Head of caudate nucleus (tissue), 42 donors: ENCODE measurements around the gene ZNF568.

Experiments
- DNase-seq, 42 donors: peaks; one replicate each; pipeline versions ENCODE4 v3.0.0 to v3.0.0-alpha.2; 2020 to 2021; ENCODE audit warnings: mixed read lengths in 7 of 42
- intact Hi-C: fragments of 100-400 bp; cut with DNase I; formaldehyde crosslinking; loops from one replicate; pipeline ENCODE4 v1.15.0; 2022

The ZNF568 gene

GRCh38 chr19:36915992-36916830 is at the start of gene ZNF568, which contains the start of gene ZNF829:
ZNF568 (plus strand) TSS chr19:36916332; CDS start chr19:36922771, 6,439 bp downstream.
ZNF829 (minus strand) TSS chr19:36916291; CDS start chr19:36915167, 1,124 bp downstream.
- DNase-seq, result peak; percentile 88 to 97 (median 94)
- intact Hi-C loops, result loop anchor here (5.0 kb wide), 1 partner anchor 64 kb away; the partner anchor contains the start of gene ZNF345

DNA sequence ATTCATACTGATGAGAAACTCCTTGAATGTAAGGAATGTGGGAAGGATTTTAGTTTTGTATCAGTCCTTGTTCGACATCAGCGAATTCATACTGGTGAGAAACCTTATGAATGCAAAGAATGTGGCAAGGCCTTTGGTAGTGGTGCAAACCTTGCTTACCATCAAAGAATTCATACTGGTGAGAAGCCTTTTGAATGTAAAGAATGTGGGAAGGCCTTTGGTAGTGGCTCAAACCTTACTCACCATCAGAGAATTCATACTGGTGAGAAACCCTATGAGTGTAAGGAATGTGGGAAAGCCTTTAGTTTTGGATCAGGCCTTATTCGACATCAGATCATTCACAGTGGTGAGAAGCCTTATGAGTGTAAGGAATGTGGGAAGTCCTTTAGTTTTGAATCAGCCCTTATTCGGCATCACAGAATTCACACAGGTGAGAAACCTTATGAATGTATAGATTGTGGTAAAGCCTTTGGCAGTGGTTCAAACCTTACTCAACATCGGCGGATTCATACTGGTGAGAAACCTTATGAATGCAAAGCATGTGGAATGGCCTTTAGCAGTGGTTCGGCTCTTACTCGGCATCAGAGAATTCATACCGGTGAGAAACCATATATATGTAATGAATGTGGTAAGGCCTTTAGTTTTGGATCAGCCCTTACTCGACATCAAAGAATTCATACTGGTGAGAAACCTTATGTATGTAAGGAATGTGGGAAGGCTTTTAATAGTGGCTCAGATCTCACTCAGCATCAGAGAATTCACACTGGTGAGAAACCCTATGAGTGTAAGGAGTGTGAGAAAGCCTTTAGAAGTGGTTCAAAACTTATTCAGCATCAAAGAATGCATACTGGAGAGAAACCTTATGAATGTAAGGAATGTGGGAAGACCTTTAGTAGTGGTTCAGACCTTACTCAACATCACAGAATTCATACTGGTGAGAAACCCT is 38.9 kb upstream of the ZNF568 start:
- DNase-seq, result no peak
- intact Hi-C loops, result no loop called here

DNA sequence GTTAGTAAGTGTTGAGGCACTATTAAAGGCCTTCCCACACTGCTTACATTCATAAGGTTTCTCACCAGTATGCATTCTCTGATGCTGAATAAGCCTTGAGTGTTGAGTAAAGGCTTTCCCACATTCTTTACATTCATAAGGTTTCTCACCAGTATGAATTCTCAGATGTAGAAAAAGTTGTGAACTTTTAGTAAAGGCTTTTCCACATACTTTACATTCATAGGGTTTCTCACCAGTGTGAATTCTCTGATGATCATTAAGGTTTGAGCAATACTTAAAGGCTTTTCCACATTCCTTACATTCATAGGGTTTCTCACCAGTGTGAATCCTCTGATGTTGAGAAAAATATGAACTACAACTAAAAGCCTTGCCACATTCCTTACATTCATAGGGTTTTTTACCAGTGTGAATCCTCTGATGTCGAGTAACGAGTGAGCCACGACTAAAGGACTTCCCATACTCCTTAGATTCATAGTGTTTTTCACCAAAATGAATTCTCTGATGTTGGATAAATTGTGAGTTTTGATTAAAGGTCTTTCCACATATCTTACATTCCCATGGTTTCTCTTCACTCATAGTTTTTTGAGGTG is 24.3 kb upstream of the ZNF568 start:
- no peak for DNase-seq
- intact Hi-C loops, result no loop called here

DNA sequence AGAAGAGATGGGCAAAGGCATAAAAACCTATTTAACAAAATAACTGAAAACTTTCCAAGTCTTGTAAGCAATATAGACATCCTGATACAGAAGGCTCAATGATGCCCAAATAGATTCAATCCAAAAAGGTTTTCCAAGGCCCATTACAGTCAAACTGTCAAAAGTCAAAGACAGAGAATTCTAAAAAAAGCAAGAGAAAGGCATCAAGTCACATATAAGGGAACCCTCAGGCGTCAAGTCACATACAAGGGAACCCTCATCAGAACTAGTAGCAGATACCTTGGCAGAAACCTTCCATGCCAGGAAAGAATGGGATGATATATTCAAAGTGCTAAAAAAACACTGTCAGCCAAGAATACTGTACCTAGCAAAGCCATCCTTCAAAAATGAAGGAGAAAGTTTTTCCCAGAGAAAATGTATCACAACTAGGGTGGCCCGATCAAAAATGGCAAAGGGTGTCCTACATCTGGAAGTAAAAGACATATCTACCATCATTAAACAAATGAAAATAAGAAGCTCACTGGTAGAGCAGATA is 21.2 kb upstream of the ZNF568 start:
- no peak for DNase-seq
- intact Hi-C loops, result no loop called here

- intact Hi-C loops, result no loop called here
Measured at GRCh38 chr19:36898422-36898821, 17.7 kb upstream of the ZNF568 start.

DNA sequence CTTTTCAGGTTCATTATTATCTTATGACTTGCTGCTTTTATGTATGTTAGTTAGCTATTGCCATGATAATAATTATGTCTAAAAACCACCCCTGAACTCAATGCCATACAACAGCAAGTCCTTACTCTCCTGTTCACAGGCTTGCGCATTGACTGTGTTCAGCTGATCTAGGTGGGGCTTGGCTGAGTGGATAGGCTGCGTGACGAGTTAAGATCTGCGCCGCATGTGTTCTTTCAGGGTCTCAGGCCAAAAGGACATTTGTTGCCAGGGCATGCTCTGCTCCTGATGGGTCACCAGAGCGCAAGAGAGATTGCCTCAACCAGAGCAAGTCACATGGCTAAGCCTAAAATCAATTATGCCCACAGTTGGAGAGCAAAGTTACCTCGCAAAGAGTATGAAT is 859 bp downstream of the ZNF568 start:
- intact Hi-C loops, result loop anchor here (5.0 kb wide), 1 partner anchor 65 kb away; the partner anchor contains the start of gene ZNF345
- DNase-seq, result peak in 37 of 42 donors; percentile 9 to 73 (median 42)

More at GRCh38 chr19:36898422-36898821, 17.7 kb upstream of the ZNF568 start:
- DNase-seq, result no peak

DNA sequence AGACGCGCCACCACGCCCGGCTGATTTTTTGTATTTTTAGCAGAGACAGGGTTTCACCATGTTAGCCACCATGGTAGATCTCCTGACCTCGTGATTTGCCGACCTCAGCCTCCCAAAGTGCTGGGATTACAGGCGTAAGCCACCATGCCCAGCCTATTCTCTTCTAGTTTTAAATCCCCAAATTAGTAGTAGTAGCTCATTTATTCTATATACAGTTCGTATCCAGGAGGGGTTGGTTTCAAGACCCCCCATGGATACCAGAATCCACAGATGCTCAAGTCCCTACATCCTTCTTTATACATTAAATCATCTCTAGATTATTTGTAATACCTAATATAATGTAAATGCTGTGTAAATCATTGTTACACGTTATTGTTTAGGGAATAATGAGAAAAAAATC is 2.0 kb downstream of the ZNF568 start:
- no peak for DNase-seq
- intact Hi-C loops, result loop anchor here (5.0 kb wide), 1 partner anchor 66 kb away; the partner anchor contains the start of gene ZNF345

GRCh38 chr19:36931684-36932083 is 15.6 kb downstream of the ZNF568 start:
- intact Hi-C loops, result no loop called here
- no peak for DNase-seq

- no peak for DNase-seq
- intact Hi-C loops, result no loop called here
Measured at GRCh38 chr19:36939153-36939552, 23.0 kb downstream of the ZNF568 start.

- no peak for DNase-seq
- intact Hi-C loops, result no loop called here
Measured at GRCh38 chr19:36950335-36951119, 34.4 kb downstream of the ZNF568 start.

GRCh38 chr19:36962346-36962745 is 46.2 kb downstream of the ZNF568 start:
- no peak for DNase-seq
- intact Hi-C loops, result no loop called here

- DNase-seq, result no peak
- intact Hi-C loops, result no loop called here
Measured at GRCh38 chr19:36963280-36963679, 47.1 kb downstream of the ZNF568 start.

DNA sequence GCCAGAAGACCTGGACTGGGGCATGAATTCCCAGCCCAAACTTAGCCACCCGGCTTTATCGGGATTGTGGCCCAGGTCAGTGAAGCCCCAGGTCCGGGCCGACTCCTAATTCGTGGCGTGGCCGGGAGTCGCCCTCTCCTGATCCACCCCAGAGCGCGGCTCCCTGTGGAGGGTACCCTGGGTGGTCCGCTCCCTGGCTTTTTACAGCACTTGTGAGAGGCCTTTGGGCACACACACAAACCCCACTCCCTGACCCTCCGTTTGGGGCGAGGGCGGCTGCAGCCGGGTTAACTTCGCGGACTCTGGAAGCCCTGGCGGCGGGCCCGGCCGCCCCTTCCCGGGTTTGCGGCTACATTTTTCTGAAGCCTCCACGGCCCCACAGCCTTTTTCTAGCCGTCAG is 56.4 kb downstream of the ZNF568 start:
- intact Hi-C loops, result loop anchor here (5.0 kb wide), 1 partner anchor 400 kb away; the partner anchor contains the start of gene ZNF527
- peak in 11 of 42 donors; percentile 2 to 44 (median 27) for DNase-seq

GRCh38 chr19:36973021-36973843 is 57.1 kb downstream of the ZNF568 start:
- DNase-seq, result peak; percentile 79 to 95 (median 89)
- intact Hi-C loops, result loop anchor here (5.0 kb wide), 1 partner anchor 399 kb away; the partner anchor contains the start of gene ZNF527

- DNase-seq, result no peak
- intact Hi-C loops, result loop anchor here (5.0 kb wide), 1 partner anchor 398 kb away; the partner anchor contains the start of gene ZNF527
Measured at GRCh38 chr19:36973844-36974195, 57.7 kb downstream of the ZNF568 start.

DNA sequence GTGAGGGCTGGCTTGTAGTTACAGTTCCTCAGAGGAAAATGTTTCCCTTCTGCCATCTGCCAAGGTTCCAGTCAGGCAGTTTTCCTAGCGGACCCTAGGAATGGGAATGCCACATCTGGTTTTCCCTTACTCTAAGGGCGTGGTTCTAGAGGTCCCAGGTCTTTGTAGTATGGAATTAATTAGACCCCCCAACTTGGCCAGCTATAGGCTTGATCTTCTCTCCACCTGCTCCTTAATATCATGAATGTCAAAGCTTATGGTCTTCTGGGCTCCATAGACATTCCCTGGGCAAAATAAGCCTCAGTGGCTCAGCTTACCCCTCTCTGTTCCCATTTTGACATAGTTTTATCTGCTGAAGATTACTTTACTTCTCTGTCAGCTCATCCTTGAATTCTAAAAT is 70.0 kb downstream of the ZNF568 start:
- intact Hi-C loops, result no loop called here
- DNase-seq, result no peak

DNA sequence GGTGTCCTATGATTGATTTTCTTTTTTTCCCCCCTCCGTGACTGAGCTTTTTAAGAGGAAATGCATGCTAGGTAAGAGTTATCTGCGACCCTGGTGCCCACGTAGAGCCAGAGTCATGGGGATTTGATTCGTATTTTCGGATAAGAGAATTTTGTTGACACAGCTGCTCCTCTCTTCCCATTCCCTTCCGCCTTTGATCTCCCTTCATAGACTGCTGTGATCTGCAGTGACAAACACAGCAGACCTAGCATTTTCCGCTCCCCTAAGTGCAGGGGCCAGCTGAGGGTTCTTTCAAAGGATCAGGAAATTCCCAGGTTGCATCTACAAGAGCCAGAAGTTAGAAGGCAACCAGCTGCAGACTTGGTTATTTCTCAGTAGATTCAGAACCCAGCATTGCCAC is 70.5 kb downstream of the ZNF568 start:
- intact Hi-C loops, result no loop called here
- no peak for DNase-seq
